Lung (tissue), 12 donors: Measurements from ENCODE around the gene G6PC1. TPM values are rescaled to one million over a fixed set of nuclear protein-coding genes. Genes with fewer than 3 reads are reported as not detected.

Experiments
- ATAC-seq: fragments of 200-7000 bp; cut with Tn5 transposase; one replicate; pipeline ENCODE4 v1.9.1; 2020; ENCODE audit warnings: moderate number of reproducible peaks; ENCODE audit not compliant: insufficient read depth, low FRiP score
- DNase-seq, 3 donors: peaks; one replicate each; pipeline ENCODE4 v3.0.0-alpha.2; 2013 to 2017
- H3K27ac ChIP-seq, 2 donors: one replicate each; pipeline ENCODE4 v1.5.1; 2013; ENCODE audit warnings: mild to moderate bottlenecking in 2 of 2, moderate library complexity in 2 of 2, control low read depth in 1 of 2, inconsistent platforms in 1 of 2, low read depth in 1 of 2, low read length in 1 of 2
- H3K27me3 ChIP-seq, 3 donors: one replicate each; pipeline ENCODE4 v1.5.1; 2013; ENCODE audit warnings: low read length in 2 of 3; ENCODE audit not compliant: control insufficient read depth in 3 of 3, insufficient read depth in 3 of 3
- H3K36me3 ChIP-seq, 4 donors: one replicate each; pipeline ENCODE4 v1.5.1; 2013; ENCODE audit warnings: low read length in 4 of 4, mild to moderate bottlenecking in 1 of 4, moderate library complexity in 1 of 4; ENCODE audit not compliant: control insufficient read depth in 4 of 4, insufficient read depth in 4 of 4
- H3K4me1 ChIP-seq, 5 donors: one replicate each; pipeline ENCODE4 v1.5.1; 2013; ENCODE audit warnings: low read length in 5 of 5, mild to moderate bottlenecking in 2 of 5, moderate library complexity in 1 of 5; ENCODE audit not compliant: control insufficient read depth in 5 of 5, insufficient read depth in 5 of 5
- H3K4me3 ChIP-seq: one replicate; pipeline ENCODE4 v1.5.1; 2013; ENCODE audit warnings: mild to moderate bottlenecking, control low read depth, moderate library complexity
- H3K9ac ChIP-seq, 2 donors: one replicate each; pipeline ENCODE4 v1.5.1; 2013; ENCODE audit warnings: low read length in 2 of 2, control low read depth in 1 of 2; ENCODE audit not compliant: insufficient read depth in 1 of 2
- H3K9me3 ChIP-seq, 4 donors: one replicate each; pipeline ENCODE4 v1.5.1; 2013; ENCODE audit warnings: low read length in 3 of 4, mild to moderate bottlenecking in 1 of 4, moderate library complexity in 1 of 4; ENCODE audit not compliant: control insufficient read depth in 4 of 4, insufficient read depth in 3 of 4
- WGBS, 2 donors: extraction: QIAGEN DNeasy Blood & Tissue Kit; methylation state at CpG; one replicate each; pipeline ENCODE4 v1.1.7; 2013; 5-methylcytosine and 5-hydroxymethylcytosine counted together
- polyA plus RNA-seq, 2 donors: library from polyadenylated mRNA; stranded (reverse); fragments of 200-250 nt; gene quantifications; one replicate each; pipeline ENCODE4 v1.2.1, GENCODE V29; 2013
- total RNA-seq, 2 donors: library from RNA; depleted of rRNA in 1 of 2; stranded (reverse); fragments of >200 nt in 1 of 2; gene quantifications; one replicate each; pipeline ENCODE4 v1.2.1, GENCODE V29; 2014 to 2021
- TF ChIP-seq, protein P1 (sequence below): IDR thresholded peaks from 2 replicates; pipeline ENCODE4 v1.5.1; 2012; ENCODE audit warnings: mild to moderate bottlenecking; ENCODE audit errors: control extremely low read depth, extremely low read depth
- donor health status: control.
- donor health status: control.
- donor health status: Bipolar disorder and iron deficiency.
- donor health status: healthy.
- donor health status: DM: yes; HTN: yes; CAD: no.

The G6PC1 gene
- total and polyA plus RNA-seq, 4 donors = 0.09 TPM; not detected in 3

DNA sequence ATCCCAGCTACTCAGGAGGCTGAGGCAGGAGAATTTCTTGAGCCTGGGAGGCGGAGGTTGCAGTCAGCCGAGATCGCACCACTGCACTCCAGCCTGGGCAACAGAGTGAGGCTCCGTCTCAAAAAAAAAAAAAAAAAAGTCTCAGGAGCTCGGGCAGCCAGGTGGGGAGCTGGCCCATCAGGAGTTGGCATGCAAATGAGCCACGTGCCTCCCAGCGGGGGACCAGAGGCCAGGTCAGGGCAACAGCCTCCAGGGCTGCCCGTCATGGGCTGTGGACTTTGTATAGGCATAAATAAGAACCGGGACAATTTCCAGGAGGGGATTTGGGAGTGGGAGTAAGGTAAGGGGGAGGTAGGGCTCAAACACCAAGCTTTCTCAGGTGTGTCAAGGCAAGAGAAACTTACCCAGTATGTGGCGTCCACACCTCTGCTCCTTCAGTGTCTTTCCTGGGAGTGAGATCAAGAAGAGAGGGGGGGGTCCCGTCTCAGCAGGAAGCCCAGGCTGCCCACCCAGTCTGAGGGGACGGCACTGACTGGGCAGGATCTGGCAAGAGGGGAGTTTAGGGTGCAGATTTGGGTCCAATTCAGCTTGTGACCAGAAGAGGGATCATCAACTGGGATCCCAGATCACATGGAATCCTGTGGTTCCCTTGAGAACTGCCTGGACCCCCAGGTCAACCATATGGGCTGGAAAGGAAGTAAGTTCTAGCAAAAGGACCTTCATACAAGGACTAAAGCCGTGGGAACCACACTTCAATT is 22.3 kb upstream of the G6PC1 start:
- no peak overlapping the region for H3K27ac ChIP-seq
- no peaks in the 10 kb centered on the region for H3K27me3 ChIP-seq
- peak in 1 of 3 donors; percentile 41 for DNase-seq
- H3K9me3 ChIP-seq = no peaks in the 10 kb centered on the region
- 68 to 78% methylated on average over 13 of the region's 13 CpGs for WGBS, 2 donors
- TF ChIP-seq, protein P1, sequence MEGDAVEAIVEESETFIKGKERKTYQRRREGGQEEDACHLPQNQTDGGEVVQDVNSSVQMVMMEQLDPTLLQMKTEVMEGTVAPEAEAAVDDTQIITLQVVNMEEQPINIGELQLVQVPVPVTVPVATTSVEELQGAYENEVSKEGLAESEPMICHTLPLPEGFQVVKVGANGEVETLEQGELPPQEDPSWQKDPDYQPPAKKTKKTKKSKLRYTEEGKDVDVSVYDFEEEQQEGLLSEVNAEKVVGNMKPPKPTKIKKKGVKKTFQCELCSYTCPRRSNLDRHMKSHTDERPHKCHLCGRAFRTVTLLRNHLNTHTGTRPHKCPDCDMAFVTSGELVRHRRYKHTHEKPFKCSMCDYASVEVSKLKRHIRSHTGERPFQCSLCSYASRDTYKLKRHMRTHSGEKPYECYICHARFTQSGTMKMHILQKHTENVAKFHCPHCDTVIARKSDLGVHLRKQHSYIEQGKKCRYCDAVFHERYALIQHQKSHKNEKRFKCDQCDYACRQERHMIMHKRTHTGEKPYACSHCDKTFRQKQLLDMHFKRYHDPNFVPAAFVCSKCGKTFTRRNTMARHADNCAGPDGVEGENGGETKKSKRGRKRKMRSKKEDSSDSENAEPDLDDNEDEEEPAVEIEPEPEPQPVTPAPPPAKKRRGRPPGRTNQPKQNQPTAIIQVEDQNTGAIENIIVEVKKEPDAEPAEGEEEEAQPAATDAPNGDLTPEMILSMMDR = no peak
- no peak for ATAC-seq
- H3K36me3 ChIP-seq = peaks cover 0 to 4% (median 0%) of the 10 kb centered on the region in 4 donors
- no peak overlapping the region for H3K4me3 ChIP-seq
- peaks cover 0 to 23% (median 8%) of the 10 kb centered on the region in 5 donors for H3K4me1 ChIP-seq
- H3K9ac ChIP-seq = no peak overlapping the region

- H3K27ac ChIP-seq = no peak overlapping the region
Measured at GRCh38 chr17:42878924-42879595, 21.5 kb upstream of the G6PC1 start.

DNA sequence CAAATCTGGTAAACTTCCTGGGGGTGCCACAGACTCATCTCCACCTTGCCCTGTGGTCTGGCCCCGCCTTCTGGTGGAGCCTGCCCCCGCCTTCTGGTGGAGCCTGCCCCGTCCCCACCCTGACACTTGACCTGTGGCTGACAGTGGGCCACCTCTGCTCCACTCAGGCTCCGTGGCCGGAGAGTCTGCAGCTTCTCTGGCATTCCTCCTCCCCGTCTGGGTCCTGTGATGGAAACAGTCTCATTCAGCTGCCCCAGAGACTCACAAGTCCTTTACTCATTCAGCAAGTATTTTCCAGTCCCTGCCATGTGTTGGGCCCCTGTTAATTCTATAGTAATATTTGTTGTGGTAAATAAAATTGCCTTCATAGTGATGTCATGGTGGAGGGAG is 21.0 kb upstream of the G6PC1 start:
- H3K4me3 ChIP-seq = no peak overlapping the region
- 74 to 84% methylated on average over 6 of the region's 6 CpGs for WGBS, 2 donors
- ATAC-seq = no peak
- no peak for DNase-seq
- H3K27ac ChIP-seq = no peak overlapping the region
- H3K4me1 ChIP-seq = peaks cover 0 to 12% (median 4%) of the 10 kb centered on the region in 5 donors
- H3K9ac ChIP-seq = no peak overlapping the region
- H3K36me3 ChIP-seq = peaks cover 0 to 4% (median 0%) of the 10 kb centered on the region in 4 donors
- TF ChIP-seq, protein P1 = no peak
- no peaks in the 10 kb centered on the region for H3K9me3 ChIP-seq
- no peaks in the 10 kb centered on the region for H3K27me3 ChIP-seq

More at GRCh38 chr17:42878924-42879595, 21.5 kb upstream of the G6PC1 start:
- 90% methylated on average over 8 of the region's 8 CpGs for WGBS, 2 donors
- Histone ChIP-seq H3K36me3 (peaks cover 0 to 4% (median 0%) of the 10 kb centered on the region in 4 donors), H3K9ac (no peak overlapping the region), H3K4me3 (no peak overlapping the region), H3K9me3 (no peaks in the 10 kb centered on the region), H3K4me1 (peaks cover 0 to 16% (median 4%) of the 10 kb centered on the region in 5 donors), H3K27me3 (no peaks in the 10 kb centered on the region)
- ATAC-seq (no peak), DNase-seq (no peak)
- TF ChIP-seq, protein P1 = no peak
